ENCODE data around the gene FAM98B.
A peak's percentile ranks its signal among the peaks of the same experiment; 100 is the strongest.

GRCh38 chr15:38521316-38521715 is 67.4 kb downstream of the FAM98B start:
- TF ChIP-seq TAF1 (IDR thresholded peaks at IDR 0.05; ENCODE audit: borderline replicate concordance, low read depth, low read length) (no peak), CTCF (IDR thresholded peaks at IDR 0.05) (no peak), NFIC (IDR thresholded peaks at IDR 0.05; ENCODE audit: borderline replicate concordance) (no peak), RFX5 (IDR thresholded peaks at IDR 0.05; ENCODE audit: low read length) (no peak), POLR2AphosphoS5 (IDR thresholded peaks at IDR 0.05; ENCODE audit: low read depth, low read length) (no peak), CHD2 (IDR thresholded peaks at IDR 0.05; ENCODE audit: low read length, partially characterized antibody) (no peak), EP300 (IDR thresholded peaks at IDR 0.05; ENCODE audit: borderline replicate concordance in 1 of 2, low read depth in 1 of 2, low read length in 1 of 2) (no peak), RAD21 (IDR thresholded peaks at IDR 0.05; ENCODE audit: low read length) (peak; percentile 46; the same call in 1 of the 2 replicates), REST (IDR thresholded peaks at IDR 0.05; ENCODE audit: low read depth, low read length) (no peak), MXI1 (IDR thresholded peaks at IDR 0.05; ENCODE audit: low read depth, low read length) (no peak), MEF2A (IDR thresholded peaks at IDR 0.05; ENCODE audit: borderline replicate concordance, low read depth) (no peak), SMC3 (IDR thresholded peaks at IDR 0.05; ENCODE audit: low read depth, low read length) (no peak), PBX3 (IDR thresholded peaks at IDR 0.05) (no peak), EZH2phosphoT487 (IDR thresholded peaks at IDR 0.05; ENCODE audit: borderline replicate concordance, low read depth) (no peak)

Data from SK-N-SH (cell line).